Kidney capillary endothelial cell (primary cell): ENCODE measurements around the gene VTN.

Source experiments
- DNase-seq: peaks from one replicate; pipeline ENCODE4 v3.0.0-alpha.2; 2018; ENCODE audit warnings: low spot score

Gene VTN

GRCh38 chr17:28320215-28321061 lies 49.7 kb downstream of the VTN start:
- no peak for DNase-seq

- no peak for DNase-seq
These were observed 50.5 kb downstream of the VTN start for GRCh38 chr17:28319598-28319935.

GRCh38 chr17:28318759-28319597 lies 51.1 kb downstream of the VTN start, which contains the start of gene TMEM97:
TMEM97 (plus strand) TSS chr17:28319200; CDS start chr17:28319240, 40 bp downstream.
- DNase-seq: peak; percentile 95

- DNase-seq: no peak
These were observed 51.9 kb downstream of the VTN start for GRCh38 chr17:28317966-28318758.
